BLaER1 treated with 17β-estradiol and CSF1 and Interleukin-3, amounts not matched to agents 10 nM and 100 nM (cell line): Measurements from ENCODE around the gene DIAPH3.

Source experiments
- H3K27ac ChIP-seq, 11 experiments: shearing (Covaris generic); formaldehyde crosslinking; 2 replicates each; pipeline ENCODE4 v1.8.1; 2022
- H3K27me3 ChIP-seq, 11 experiments: shearing (Covaris generic); formaldehyde crosslinking; 2 replicates each; pipeline ENCODE4 v1.8.1; 2022
- H3K36me3 ChIP-seq, 11 experiments: shearing (Covaris generic); formaldehyde crosslinking; 2 replicates each; pipeline ENCODE4 v1.8.1; 2022
- H3K4me1 ChIP-seq, 10 experiments: shearing (Covaris generic); formaldehyde crosslinking; 2 replicates each; pipeline ENCODE4 v1.8.1; 2022
- H3K4me2 ChIP-seq, 11 experiments: shearing (Covaris generic); formaldehyde crosslinking; 2 replicates each; pipeline ENCODE4 v1.8.1; 2022
- H3K4me3 ChIP-seq, 10 experiments: shearing (Covaris generic); formaldehyde crosslinking; 2 replicates each; pipeline ENCODE4 v1.8.1; 2022
- H3K9ac ChIP-seq, 11 experiments: shearing (Covaris generic); formaldehyde crosslinking; 2 replicates each; pipeline ENCODE4 v1.8.1; 2022
- H3K9me3 ChIP-seq, 11 experiments: shearing (Covaris generic); formaldehyde crosslinking; replicated peaks in 1 of 11; 2 replicates each; pipeline ENCODE4 v1.8.1; 2022
- H4K20me1 ChIP-seq, 11 experiments: shearing (Covaris generic); formaldehyde crosslinking; 2 replicates each; pipeline ENCODE4 v1.8.1; 2022
- Cebpa-rat ChIP-seq, 11 experiments: shearing (Covaris generic); IDR thresholded peaks; 2 replicates each; pipeline ENCODE4 v1.8.1; 2022

The DIAPH3 gene

DNA sequence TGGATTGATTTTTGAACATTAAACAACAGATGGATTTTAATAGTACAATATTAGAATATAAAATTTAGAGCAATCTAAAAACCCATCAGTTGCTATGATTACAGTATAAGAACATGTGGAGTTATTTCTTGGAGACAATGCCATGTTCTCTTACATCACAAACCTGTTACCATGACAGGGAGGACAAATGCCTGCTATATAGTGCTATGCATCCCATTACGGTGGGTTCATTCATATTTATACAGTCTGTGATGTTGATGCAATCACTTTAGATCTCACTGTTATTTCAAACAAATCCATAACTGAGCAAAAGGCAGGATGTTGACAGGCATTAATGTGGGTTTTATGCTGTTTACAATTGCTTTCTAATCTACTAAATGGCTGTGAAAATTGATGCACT, 467.5 kb downstream of the DIAPH3 start:
- H4K20me1 ChIP-seq, result no peaks in the 10 kb centered on the region
- TF ChIP-seq Cebpa-rat (IDR thresholded peaks at IDR 0.05), result no peak
- H3K4me1 ChIP-seq, result peaks cover 0 to 10% (median 0%) of the 10 kb centered on the region in 10 experiments; a peak in 4 of 20 replicates
- H3K4me3 ChIP-seq, result no peak overlapping the region
- no peaks in the 10 kb centered on the region for H3K27me3 ChIP-seq
- no peak overlapping the region for H3K9ac ChIP-seq
- no peak overlapping the region for H3K4me2 ChIP-seq
- H3K9me3 ChIP-seq, result no peaks in the 10 kb centered on the region
- no peak overlapping the region for H3K27ac ChIP-seq
- no peaks in the 10 kb centered on the region for H3K36me3 ChIP-seq

DNA sequence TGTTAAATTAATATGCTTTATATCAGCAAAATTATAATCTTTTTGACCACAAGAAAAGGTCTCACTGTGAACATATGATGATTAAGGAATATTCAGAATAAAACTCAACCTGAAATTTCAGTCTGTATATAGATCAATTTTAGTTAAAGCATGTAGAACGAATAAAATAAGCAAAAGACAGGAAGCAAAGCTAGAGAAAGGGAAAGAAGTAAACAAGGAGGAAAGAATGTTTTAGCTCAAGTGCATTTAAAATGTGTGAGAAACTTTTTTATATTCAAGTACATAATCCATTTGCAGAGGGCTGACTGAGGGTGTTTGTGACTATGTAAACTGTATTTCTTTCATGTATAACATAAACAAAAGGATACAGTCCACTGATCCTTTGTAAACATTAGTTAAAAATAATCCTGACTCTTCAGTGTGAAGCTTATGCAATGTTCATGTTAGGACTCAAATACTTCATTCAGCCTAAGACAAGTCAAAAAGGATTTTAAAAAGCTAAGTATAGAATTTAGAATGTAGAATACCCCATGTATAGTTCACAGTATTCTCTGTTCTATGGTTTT, 472.1 kb downstream of the DIAPH3 start:
- TF ChIP-seq Cebpa-rat (IDR thresholded peaks at IDR 0.05), result no peak
- no peaks in the 10 kb centered on the region for H3K36me3 ChIP-seq
- no peaks in the 10 kb centered on the region for H3K4me1 ChIP-seq
- no peak overlapping the region for H3K4me2 ChIP-seq
- H3K27ac ChIP-seq, result no peak overlapping the region
- H4K20me1 ChIP-seq, result no peaks in the 10 kb centered on the region
- H3K9me3 ChIP-seq, result no peaks in the 10 kb centered on the region
- H3K4me3 ChIP-seq, result no peak overlapping the region
- H3K9ac ChIP-seq, result no peak overlapping the region
- no peaks in the 10 kb centered on the region for H3K27me3 ChIP-seq

GRCh38 chr13:59690857-59691500, 472.7 kb downstream of the DIAPH3 start:
- Histone ChIP-seq H3K9me3 (no peaks in the 10 kb centered on the region), H3K9ac (no peak overlapping the region), H3K4me3 (no peak overlapping the region), H3K36me3 (no peaks in the 10 kb centered on the region), H3K4me1 (no peaks in the 10 kb centered on the region), H3K4me2 (no peak overlapping the region), H3K27ac (no peak overlapping the region), H3K27me3 (no peaks in the 10 kb centered on the region), H4K20me1 (no peaks in the 10 kb centered on the region)
- no peak for TF ChIP-seq Cebpa-rat (IDR thresholded peaks at IDR 0.05)

GRCh38 chr13:59689057-59689456, 474.7 kb downstream of the DIAPH3 start:
- H3K4me3 ChIP-seq, result no peak overlapping the region

DNA sequence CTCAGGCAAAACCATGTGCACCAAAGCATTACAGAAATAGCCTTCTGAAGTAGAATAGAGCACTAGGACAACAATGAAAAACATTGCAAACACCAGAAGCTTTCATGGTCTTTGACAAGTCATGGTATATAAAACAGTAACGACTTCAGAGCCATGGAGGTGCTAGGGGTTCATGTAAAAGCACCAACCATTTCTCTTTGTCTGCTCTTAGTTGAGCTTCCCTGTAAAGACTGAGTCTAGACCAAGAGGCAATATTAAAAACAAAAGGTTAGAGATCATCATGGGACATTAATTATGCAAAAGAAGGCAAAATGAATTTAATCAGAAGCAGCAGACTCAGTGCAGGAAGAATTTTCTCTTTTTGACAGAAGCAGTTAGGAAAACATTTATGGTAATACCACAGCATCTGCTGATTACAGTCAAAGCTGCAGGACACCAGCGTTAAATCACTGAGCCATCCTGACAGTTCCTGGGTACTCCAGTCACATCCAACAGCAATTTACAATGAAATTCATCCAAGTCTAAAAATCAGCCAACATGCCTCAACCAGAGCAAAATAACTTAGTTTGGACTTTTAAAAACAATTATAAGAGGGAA, 476.8 kb downstream of the DIAPH3 start:
- H4K20me1 ChIP-seq, result no peaks in the 10 kb centered on the region
- H3K4me1 ChIP-seq, result no peaks in the 10 kb centered on the region
- no peaks in the 10 kb centered on the region for H3K9me3 ChIP-seq
- no peak overlapping the region for H3K27ac ChIP-seq
- H3K27me3 ChIP-seq, result no peaks in the 10 kb centered on the region
- no peaks in the 10 kb centered on the region for H3K36me3 ChIP-seq
- no peak overlapping the region for H3K4me3 ChIP-seq
- no peak for TF ChIP-seq Cebpa-rat (IDR thresholded peaks at IDR 0.05)
- H3K9ac ChIP-seq, result no peak overlapping the region
- H3K4me2 ChIP-seq, result no peak overlapping the region

More at GRCh38 chr13:59689057-59689456, 474.7 kb downstream of the DIAPH3 start:
- no peaks in the 10 kb centered on the region for H3K27me3 ChIP-seq
- no peak overlapping the region for H3K9ac ChIP-seq
- H4K20me1 ChIP-seq, result no peaks in the 10 kb centered on the region
- H3K4me2 ChIP-seq, result no peak overlapping the region
- H3K27ac ChIP-seq, result no peak overlapping the region
- no peak for TF ChIP-seq Cebpa-rat (IDR thresholded peaks at IDR 0.05)
- no peaks in the 10 kb centered on the region for H3K4me1 ChIP-seq
- H3K9me3 ChIP-seq, result no peaks in the 10 kb centered on the region
- no peaks in the 10 kb centered on the region for H3K36me3 ChIP-seq

DNA sequence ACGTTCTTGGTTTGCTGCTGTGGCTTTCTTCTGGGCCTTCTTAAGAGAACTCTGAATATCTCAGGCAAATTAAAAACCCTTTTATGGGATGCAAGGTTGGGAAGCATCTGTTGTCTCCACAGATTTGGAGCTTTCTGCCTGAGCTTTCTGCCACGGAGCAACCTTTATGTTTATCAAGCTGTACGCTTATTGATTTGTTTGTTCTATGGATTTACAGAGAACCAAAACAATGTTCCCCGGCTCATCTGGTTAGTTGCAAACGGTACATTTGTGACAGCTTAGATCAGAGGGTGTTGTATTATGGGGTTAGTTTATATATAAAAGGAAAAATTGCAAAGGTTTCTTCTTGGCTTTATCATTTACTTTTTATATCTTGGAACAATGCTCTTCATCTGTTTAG, 479.6 kb downstream of the DIAPH3 start:
- no peaks in the 10 kb centered on the region for H3K36me3 ChIP-seq
- no peaks in the 10 kb centered on the region; a peak in 1 of 22 replicates for H4K20me1 ChIP-seq
- no peak overlapping the region for H3K4me3 ChIP-seq
- no peak overlapping the region for H3K27ac ChIP-seq
- H3K4me2 ChIP-seq, result no peak overlapping the region
- H3K9me3 ChIP-seq, result no peaks in the 10 kb centered on the region
- H3K9ac ChIP-seq, result no peak overlapping the region
- TF ChIP-seq Cebpa-rat (IDR thresholded peaks at IDR 0.05), result no peak
- no peaks in the 10 kb centered on the region for H3K4me1 ChIP-seq
- no peaks in the 10 kb centered on the region for H3K27me3 ChIP-seq

DNA sequence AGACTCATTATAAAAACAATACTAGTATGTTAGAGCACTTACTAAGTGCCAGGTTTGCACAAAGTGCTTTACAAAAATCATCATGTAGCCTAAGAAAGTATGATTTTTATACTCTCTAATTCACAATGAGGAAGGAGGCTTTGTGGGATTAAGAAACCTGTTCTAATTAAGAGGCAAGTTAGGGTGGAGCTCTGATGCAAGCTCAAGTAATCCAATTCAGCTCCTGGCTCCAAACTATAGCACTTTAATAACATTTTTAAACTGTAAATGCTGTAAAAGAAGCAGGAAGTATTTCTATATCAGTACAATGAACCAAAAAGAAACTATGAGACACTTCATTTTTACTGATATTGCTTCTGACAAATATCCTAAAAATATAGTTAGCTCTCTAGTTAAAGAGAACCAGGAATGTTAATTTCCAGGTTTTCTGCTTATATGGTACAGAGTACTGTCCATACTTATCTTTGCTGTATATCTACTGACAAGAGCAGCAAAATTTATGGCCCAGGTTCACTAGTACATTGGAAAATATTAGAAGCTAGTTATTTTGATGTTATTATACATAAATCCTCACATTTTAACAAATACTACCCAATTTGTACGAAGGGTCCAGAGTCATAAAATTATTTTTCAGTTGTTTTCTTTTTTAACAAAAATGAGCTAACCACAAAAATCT, 482.0 kb downstream of the DIAPH3 start:
- H3K36me3 ChIP-seq, result no peaks in the 10 kb centered on the region
- H3K4me1 ChIP-seq, result peaks cover 0 to 7% (median 4%) of the 10 kb centered on the region in 10 experiments; a peak in 5 of 20 replicates
- H3K27ac ChIP-seq, result no peak overlapping the region
- H3K27me3 ChIP-seq, result no peaks in the 10 kb centered on the region
- H3K9ac ChIP-seq, result no peak overlapping the region
- H3K4me3 ChIP-seq, result no peak overlapping the region
- H3K9me3 ChIP-seq, result no peaks in the 10 kb centered on the region
- no peaks in the 10 kb centered on the region; a peak in 1 of 22 replicates for H4K20me1 ChIP-seq
- TF ChIP-seq Cebpa-rat (IDR thresholded peaks at IDR 0.05), result no peak
- H3K4me2 ChIP-seq, result no peak overlapping the region

DNA sequence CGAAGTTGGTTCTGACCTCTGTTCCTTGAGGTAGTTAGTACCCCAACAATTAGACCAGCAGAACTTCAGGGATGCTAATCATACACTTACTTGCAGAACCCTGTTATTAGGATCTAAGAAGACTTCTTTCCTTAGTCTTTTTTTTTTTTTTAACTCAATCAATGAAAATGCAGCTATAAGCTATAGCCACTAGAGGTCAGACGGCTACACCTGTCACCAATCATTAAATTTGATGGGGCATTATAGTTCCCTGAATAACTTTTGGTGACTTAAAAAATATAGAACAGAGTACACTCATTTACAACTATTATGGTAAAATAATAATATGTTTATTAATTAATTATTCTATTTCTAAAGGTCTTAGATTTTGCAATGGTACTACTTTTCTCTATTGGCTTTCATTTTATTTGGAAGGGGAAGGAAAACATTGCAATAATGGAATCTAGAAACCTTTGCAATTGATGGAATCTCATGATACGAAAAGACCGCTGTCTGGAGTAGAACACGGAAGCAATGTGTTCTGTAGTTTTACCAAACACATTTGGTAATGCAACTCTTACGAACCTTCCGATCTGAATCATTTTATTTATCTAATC, 483.2 kb downstream of the DIAPH3 start:
- Histone ChIP-seq H3K9ac (no peak overlapping the region), H4K20me1 (no peaks in the 10 kb centered on the region; a peak in 1 of 22 replicates), H3K4me2 (no peak overlapping the region), H3K4me3 (no peak overlapping the region), H3K27me3 (no peaks in the 10 kb centered on the region), H3K4me1 (peaks cover 0 to 7% (median 4%) of the 10 kb centered on the region in 10 experiments; a peak in 5 of 20 replicates), H3K9me3 (0 out of 22 replicates have a peak, but pooled peaks cover 0 to 2% (median 0%) of the 10 kb centered on the region in 11 experiments), H3K27ac (no peak overlapping the region), H3K36me3 (no peaks in the 10 kb centered on the region)
- no peak for TF ChIP-seq Cebpa-rat (IDR thresholded peaks at IDR 0.05)

- Histone ChIP-seq H3K9ac (no peak overlapping the region), H3K4me1 (peaks cover 6 to 17% (median 12%) of the 10 kb centered on the region in 10 experiments; a peak in 18 of 20 replicates), H3K4me2 (no peak overlapping the region), H4K20me1 (no peaks in the 10 kb centered on the region; a peak in 1 of 22 replicates), H3K4me3 (no peak overlapping the region), H3K27ac (no peak overlapping the region), H3K9me3 (peaks cover 0 to 4% (median 0%) of the 10 kb centered on the region in 11 experiments; a peak in 1 of 22 replicates), H3K36me3 (no peaks in the 10 kb centered on the region), H3K27me3 (peaks cover 0 to 8% (median 0%) of the 10 kb centered on the region in 11 experiments; a peak in 1 of 22 replicates)
- no peak for TF ChIP-seq Cebpa-rat (IDR thresholded peaks at IDR 0.05)
Observed at GRCh38 chr13:59679254-59679653, 484.5 kb downstream of the DIAPH3 start.
